Hindlimb muscle (tissue), 1 donor: Measurements from ENCODE around the gene SLC4A1. TPM values are rescaled to one million over a fixed set of nuclear protein-coding genes. Genes with fewer than 3 reads are reported as not detected.

ENCODE experiments used
- DNase-seq: peaks from one replicate; pipeline ENCODE4 v3.0.0-alpha.2; 2013
- polyA plus RNA-seq: library from polyadenylated mRNA; unstranded; fragments of 120-200 nt; gene quantifications from one replicate; pipeline ENCODE4 v1.2.1, GENCODE V29; 2013; ENCODE audit not compliant: insufficient read length

SLC4A1 gene
- polyA plus RNA-seq, 1 donor: 9.0 TPM

DNA sequence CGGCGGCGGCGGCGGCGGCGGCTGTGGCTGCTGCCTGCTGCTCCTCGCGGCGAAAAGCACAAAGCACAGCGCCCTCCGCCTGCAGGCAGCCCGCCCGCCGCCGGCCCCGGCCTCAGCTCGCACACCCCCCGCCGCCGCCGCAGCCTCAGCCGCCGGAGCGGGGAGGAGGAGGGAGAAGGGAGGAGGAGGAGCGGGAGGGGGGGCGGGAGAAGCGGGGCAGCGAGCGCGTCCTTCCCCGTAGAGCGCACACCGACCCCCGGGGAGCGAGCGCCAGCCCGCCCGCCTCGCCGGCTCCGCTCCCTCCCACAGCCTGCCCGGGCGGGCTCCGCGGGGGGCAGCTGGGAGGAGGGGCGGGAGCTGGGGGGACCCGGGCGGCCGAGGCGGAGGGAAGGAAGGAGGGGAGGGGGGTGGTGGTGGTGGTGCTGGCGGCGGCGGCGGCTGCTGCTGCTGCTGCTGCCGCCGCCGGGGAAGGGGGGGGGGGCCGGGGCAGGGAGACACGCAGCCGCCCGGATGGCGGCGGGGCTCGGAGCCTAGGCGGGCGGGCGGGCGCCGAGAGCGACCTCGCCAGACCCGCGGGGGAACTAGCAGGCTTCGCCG, 48.2 kb downstream of the SLC4A1 start, which contains the start of gene UBTF:
TSS of gene UBTF (minus strand) at position 60 of the 597 bp plus-strand sequence. CDS start 1,446 bp downstream, outside the sequence.
- DNase-seq: peak; percentile 69

DNA sequence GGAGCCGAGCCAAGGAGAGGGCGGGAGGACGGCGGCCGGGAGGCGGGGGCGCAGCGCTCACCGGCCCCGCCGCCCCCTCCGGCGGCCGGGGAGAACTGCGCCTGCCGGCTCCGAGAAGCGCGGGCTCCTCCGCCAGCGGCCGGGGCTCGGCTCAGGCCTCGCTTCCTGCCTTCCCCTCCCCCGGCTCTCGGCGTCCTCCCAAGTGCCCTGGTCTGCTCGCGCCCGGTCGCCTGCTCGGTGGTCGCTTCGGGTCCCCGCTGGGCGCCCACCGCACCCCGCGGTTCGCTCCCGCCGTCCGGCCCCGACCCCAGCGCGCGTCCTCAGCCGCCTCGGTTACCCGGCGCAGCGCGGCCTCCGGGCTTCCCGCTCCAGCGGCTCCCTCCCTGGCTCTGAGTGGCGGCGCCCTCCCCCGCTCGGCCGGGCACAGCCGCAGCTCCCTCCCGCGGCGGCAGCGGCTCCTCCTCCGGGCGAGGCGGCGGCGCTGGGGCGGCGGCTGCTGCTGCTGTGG, 48.8 kb downstream of the SLC4A1 start:
- DNase-seq: peak; percentile 83

DNA sequence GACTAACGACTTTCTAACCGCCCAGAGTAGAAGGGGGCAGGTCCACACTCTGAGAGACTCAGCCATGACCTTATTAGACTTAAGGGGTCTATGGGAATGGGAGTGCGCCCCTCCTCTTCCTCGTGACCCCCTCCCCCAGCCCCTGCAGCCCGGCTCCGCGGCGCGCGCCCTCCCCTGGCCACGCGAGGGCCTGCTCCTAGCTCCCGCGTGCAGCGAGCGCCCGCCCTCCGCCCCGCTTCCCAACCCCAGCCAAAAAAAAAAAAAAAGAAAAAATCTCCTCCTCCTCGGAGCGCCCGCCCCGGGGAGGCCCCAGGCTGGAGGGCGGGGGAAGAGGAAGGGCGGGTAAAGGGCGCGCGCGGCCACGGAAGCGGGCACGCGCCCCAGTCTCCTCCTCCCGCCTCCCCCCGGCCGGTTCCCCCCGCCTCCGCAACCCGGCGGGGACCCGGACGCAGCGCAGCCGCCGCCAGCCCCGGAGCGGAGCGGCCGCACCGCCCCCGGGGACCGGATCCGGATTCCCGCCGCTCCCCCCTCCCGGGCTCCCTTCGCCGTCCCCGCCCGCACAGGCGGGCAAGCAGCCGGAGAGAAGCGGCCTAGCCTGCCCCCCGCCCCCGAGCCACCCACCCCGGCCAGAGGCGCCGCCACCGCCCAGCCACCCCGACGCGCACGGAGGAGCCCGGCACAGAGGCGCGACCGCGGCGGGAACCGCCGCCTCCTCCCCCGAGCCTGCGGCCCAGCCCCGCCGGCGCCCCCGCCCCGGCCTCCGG, 49.4 kb downstream of the SLC4A1 start:
- DNase-seq: peak; percentile 95

DNA sequence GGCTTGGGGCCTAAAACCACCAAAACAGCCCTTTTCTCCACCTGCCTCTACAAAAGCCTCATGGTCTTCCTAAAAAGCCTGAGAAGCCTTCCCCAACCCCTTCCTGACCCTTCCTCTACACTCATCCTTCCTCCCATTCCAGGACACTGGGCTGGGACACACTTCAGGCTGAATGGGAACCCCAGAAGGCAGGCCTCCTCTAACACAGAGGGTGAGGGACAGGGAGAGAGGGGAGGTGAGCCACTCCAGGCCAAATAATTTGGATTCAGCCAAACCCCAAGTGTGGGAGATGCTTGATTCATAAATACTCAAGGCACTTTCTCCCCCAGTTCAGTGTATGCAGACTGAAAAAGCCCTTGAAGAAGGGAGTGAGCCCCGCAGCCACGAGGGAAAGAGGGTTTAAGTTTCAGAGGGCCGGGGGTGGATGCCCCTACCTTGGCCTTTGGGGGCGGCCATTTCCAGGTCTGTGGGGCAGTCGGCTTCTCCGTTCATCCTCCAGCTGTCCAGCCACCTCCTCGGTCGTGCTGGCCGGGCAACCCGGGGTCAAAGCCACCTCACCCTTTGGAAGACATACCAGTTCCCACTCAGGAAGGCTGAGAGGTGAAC, 50.1 kb downstream of the SLC4A1 start:
- DNase-seq: no peak

DNA sequence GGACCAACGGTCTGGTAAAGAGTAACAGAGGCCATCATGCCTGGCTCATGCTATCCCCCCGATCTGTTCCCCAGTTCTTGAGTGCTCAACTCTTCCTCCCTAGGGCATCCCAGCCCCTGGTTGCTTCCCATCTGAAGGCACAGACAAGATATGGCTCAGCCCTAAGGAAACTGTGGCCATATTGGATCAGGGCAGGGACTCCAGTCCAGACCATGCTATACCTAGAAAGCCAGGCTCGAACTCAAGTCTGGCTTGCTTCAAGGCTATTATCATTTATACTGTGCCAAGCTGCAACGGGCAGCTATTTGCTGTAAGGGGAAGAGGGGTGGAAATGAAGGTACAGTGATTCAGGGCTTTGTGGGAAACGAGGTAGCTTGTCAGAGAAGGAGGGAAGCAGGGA, 51.2 kb downstream of the SLC4A1 start:
- no peak for DNase-seq

DNA sequence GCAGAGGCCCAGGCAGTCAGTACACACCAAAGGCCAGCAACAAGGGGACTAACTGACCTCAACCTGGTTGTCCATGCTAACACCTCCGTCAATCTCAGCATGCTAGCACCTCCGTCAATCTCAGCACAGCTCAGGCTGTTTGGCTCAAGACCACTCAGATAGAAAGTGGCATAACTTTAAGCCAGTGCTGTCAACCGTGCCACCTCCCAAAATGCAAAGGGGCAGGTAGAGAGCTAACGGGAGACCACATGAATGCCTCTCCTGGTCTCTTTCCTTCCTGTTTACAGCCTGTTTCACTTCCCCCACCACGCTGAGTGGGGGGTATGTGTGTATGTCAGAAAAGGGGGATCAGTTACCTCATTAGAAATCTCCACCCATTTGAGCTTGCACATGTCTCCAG, 51.8 kb downstream of the SLC4A1 start:
- DNase-seq: no peak

DNA sequence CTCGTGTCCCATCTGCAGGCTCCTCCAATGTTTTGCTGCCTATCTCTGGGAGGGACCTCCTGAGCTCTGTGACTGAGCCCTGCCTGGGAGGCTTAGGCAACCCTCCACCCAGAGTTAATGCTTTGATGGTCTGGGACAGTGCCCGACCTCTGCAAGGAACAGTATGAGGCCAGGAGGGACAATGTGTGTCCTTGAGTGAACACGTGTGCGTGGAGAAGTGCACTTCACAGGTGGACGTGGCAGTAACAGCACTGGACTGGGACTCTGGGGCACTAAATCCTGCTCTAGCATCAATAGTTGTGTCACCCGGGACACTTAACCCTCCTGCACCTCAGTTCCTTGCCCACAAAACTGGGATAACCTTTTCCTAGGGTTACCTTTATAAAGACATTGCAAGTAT, 53.0 kb downstream of the SLC4A1 start:
- DNase-seq: no peak

DNA sequence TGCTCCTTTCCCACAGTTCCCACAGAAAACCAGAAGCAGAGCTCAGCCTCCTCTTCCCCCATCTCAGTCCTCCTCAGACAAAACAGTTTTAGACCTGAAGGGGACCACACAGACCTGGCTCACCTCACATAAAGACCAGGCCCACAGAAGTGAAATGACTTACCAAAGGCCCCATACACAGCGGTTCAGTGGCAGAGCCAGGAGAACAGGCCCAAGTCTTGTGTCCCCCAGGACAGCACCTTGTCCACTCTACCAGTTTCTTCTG, 53.8 kb downstream of the SLC4A1 start:
- no peak for DNase-seq

DNA sequence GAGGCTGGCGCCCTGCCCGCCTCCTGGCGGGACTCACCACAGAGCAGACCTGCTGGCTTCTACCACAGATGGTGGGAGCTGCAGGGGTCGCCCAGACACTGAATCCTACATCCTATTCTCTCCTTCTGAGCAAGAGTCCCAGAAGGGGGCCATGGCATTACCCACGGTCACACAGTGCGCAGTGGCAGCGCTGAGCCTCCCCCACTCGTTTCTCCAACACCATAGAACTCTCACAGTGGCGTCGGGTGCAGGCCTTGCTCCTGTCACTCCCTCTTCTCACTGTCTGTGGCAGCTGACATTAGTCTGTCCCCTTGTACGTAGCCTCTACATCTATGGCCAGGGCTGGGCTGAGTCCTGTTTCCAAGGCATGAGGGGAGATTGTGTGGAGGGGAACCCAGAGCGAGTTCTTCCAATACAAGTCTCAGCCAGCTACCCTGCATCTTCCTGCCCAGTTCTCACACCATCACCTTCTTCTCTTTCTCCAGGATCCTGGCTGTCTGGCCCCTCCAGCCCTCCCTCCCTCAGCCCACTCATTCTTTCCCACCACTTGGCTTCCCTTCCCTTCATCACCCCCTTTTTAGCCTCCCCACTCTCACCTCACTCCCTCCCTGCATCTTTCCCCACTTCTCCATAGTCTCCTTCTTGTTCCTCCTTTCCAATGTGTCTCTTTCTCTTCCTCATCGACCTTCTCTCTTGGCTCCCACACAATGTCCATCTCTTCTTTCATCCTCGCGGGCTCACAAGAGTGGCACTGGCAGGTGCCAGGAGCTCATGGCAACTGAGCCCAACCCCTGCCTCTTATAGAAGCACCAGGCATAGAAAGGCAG, 54.3 kb downstream of the SLC4A1 start:
- no peak for DNase-seq

DNA sequence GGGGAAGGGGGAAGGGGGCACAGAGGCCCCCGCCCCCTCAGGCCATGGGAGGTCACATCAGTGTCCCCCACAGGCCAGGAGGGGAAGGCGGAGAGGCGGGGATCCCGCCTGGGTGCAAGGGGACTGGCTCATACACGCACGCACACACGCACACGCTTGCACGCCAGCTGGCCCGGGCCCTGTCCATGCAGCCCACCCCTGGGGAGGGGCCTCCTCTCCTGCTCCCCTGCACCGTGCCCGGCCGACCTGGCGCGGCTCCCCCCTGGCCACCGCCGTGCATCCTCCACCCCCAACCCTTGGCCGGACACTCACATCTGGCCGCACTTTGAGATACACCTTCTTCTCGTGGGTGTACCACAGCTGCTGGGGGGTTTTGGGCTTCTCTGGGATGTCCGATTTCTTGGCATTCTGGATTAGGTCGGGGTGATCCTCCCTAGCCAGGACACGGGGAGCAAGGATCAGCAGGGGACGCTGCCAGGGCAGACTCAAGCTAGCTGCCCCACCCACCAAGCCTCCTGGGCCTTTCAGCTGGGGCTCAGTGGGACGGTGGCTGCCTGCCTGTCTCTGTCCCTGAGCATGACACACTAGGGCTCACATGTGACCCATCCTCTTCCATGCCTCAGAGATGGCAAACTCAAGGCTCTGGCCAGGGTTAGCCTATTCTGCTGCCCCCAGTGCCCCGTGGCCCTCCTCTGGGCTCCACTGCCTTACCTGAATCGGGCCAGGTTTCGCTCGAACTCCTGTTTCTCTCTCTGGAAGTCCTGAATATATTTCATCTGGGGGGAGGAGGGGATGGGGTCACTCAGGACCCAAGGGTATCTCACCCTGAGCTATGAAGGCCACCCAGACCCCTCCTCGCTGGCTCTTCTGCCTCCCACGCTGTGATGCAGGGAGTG, 55.2 kb downstream of the SLC4A1 start:
- DNase-seq: no peak

DNA sequence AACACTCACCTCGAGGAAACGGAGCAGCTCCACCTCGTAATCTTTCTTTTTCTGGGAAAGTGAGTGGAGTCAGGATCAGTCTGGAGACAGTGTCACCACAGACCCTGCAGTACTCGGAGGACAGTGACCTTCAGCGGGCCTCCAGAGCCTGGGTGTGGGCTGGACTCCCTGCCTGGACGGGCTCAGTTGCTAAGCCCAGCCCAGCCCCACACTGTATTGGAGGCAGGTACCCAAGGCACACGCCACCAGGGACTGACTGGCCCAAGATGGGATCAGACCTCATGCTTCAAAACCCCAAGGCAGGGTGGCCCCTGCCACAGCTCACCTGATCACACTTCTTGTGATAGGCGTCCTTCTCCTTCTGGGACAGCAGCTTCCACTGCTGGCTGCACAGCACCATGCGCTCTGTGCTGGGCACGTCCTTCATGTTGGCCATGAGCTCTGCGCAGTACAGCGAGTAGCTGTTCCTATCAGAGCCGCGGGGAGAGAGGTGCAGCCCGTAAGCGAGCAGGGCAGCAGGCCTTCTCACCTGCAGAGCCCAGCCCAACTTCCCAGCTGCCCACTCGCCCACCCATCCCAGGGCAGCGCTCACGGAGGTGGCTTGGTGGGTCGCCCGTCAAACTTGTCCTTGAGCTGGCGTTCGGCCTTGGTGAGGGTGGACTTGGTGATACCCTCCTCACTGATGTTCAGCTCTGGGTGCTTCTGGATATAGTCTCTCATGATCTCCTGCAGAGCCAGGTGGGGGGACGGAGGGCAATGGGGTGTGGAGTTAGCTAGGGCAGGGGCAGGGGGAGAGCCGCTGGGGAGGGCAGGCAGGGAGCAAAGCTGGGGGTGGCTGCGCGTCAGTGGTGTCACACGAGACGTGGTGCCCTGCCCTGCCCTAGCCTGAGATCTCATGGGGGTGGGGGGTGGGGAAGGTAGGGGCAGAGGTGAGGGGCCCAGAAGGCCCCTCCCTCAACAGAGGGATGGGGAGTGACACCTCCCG, 56.4 kb downstream of the SLC4A1 start:
- DNase-seq: no peak

DNA sequence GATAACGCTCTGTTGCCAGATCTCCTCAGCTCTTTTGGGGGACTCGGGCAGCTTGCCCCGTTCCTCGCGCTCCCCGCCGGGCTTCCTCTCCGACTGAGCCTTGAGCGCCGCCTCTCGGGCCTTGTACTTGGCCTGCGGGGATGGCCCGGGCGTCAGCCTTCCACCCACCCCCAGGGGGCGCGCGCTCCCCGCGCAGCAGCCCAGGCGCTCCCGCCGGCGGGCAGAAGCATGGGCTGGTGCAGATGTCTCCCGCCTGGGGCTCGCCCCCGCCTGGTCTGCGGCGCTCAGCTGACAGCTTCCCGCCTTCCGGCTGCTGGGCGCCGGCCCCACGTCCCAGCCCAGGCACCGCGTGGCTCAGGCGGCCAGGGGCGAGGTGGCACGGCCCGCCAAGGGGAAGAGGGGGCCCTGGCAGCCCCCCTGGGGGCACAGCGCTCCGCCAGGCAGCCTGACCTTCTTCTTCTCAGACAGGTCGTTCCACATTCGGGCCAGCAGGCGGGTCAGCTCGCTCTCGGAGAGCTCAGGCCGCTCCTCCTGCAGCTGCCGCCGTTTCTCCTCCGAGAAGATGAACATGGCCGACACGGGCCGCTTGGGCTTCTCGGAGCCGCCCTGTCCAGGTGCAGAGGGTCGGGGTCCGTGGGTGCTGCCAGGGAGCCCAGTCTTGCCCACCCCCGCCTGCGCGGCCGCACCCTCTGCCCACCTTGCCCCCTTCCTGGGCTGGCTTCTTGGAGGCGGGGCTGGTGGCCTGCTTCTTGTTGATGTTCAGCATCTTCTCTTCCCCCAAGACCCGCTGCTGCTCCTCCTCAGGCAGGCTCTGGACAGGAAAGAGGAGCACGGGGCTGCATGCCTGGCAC, 57.4 kb downstream of the SLC4A1 start:
- peak; percentile 89 for DNase-seq

DNA sequence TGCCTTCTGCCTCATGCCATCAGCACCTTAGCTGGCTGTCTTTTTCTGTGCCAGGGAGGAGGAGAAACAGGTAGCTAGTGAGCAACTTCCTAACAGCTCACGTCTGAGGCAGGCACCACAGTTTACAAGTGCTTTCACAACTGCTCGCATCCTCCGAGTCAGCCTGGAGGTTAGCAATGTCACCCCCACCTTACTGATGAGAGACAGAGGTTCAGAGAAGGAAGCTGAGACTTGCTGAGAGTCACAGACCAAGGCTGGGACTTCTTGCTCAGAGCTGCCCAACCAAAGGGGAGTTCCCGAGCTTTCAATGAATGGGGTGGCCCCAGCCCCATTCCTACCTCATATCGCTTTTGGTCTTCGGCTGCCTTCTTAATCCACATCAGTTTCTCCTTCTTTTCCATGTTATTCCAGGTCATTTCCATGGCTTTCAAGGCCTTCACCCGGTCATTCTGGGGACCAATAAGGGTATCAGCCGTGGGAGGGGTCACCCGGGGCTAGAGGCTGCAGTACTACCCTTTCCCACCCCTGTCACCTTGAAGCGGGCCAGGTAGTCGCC, 58.1 kb downstream of the SLC4A1 start:
- DNase-seq: no peak

DNA sequence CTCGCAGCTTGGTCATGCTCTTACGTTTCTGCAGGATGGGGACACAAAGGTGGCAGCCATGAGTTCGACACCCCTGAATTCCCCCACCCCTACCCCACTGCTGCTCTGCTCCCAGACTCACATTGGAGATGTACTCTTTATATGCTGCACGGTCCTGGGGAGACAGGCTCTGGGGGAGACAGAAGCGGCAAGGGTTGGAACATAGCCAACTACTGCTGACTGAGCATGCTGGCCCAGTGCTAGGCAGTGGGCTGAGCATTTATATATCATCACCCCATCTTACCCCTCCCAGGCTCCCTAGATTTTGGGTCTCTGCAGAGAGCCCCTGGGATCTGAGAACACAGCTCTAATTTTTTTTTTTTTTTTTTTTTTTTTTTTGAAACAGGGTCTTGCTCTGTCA, 60.2 kb downstream of the SLC4A1 start:
- no peak for DNase-seq

DNA sequence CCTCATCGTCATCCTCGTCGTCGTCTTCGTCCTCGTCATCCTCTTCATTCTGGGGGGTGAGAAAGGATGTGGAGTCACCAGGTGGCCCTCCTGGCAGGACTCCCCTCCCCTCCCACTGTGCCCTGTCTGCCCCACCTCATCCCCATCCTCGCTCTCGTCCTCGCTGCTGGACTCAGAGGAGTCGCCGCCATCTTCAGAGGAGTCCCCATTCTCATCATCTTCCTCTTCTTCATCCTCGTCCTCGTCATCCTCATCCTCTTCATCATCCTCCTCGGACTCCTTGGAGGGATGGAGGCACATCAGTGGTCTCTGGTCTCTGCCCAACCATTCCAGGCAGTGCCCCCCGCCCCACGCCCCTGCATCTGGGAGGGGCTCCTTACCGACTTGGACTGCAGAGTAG, 60.6 kb downstream of the SLC4A1 start:
- no peak for DNase-seq

DNA sequence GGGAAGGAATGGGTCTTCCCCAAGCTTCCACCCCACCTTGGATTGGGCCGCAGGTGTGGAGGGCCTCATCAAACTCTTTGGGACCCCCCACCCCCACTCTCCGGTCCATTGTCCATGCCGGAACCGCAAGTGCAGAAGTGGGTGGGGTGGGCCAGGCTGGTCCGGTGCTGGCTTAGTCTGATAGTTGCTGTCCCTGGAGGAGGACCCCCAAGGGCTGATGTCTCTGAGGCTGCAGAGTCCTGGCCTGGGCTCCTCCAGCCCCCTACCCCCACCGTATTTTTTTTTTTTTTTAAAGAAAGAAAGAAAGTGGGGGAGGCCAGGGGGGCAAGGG, 61.1 kb downstream of the SLC4A1 start:
- no peak for DNase-seq

DNA sequence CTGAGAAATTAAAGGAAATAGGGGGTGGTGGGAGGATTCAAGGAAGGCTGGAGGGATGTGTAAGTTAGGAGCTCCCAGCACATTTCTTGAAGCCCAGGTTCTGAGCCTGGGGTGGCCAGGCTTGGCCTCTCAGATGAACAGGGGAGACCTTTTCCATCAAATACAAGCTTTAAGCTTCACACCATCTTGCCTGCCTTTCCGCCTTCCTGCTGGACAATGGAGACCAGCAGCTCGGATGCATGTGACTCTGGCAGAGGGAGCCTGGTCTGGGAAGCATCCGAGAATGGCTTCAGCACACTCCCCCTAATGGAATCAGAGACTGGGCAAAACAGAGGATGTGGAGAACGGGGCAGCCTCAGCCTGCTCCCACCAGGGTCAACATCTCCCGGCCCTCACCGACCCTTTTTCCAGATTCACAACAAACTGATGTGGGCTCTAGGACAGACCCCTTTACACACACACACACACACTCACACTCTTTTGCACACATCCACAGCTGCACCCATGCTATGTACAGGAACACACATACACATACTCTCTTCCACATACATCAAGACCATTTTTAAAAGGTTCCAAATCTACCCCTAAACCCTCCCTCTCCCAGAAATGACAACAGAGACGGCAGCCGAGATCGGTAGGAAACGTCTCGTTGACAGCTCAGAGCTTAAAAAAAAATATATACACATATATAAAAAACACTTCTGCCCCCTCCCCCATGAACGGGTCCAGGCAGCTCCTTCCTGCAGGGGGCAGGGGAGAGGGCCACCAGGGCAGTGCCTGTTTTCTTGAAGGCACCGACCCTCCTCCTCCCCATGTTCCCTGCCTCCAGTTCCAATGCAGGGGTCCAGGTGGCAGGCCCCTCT, 61.7 kb downstream of the SLC4A1 start:
- DNase-seq: no peak

DNA sequence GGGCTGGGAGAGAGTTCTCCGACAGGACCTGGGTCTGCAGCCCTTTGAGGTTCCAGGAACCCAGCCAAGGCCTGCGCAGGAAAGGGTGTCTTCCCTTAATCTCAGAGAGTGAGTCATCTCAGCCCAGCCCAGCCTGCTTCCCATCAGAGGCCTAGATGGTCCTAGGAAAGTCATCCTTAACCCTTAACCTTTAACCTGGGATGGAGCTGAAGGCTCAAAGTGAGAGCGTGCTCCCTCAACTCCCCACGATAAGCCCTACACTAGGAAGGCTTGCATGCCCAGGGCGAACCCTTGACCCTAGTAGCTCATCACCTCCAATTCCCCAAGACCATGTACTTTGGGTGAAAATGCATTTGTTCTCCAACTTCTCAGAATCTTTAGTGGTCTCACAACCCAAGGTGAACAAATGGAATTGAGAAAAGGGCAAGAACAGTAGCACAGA, 63.5 kb downstream of the SLC4A1 start:
- no peak for DNase-seq
